Right ventricle myocardium superior (tissue), 1 donor: ENCODE data around the gene SETMAR. TPM values are rescaled to one million over a fixed set of nuclear protein-coding genes. Genes with fewer than 3 reads are reported as not detected.
A peak's percentile ranks its signal among the peaks of the same experiment; 100 is the strongest.
"Not testable (repeated sequence)": the region's sequence is repeated elsewhere in the genome, so short reads cannot be mapped to it uniquely, and the experiment has no call there.

Experiments
- ATAC-seq: fragments of 200-7000 bp; cut with Tn5 transposase; one replicate; pipeline ENCODE4 v1.9.1; 2020; ENCODE audit warnings: mild to moderate bottlenecking; ENCODE audit not compliant: poor library complexity
- DNase-seq: peaks from one replicate; pipeline ENCODE4 v3.0.0-alpha.2; 2020
- intact Hi-C: fragments of 100-400 bp; cut with DNase I; formaldehyde crosslinking; loops from one replicate; pipeline ENCODE4 v1.11.2; 2022
- total RNA-seq: library from RNA; stranded (reverse); fragmentation: NEBNext Ultra II Directional; extraction: Animal tissue kit (Norgen Biotek cat#: 25700); gene quantifications from one replicate; pipeline ENCODE4 v1.2.1, GENCODE V29; 2021
- donor health status: DM: no; HTN: yes; CAD: no; lungs with severe emphysema.

The SETMAR gene
- total RNA-seq, 1 donor from 2014 or later: 15.4 TPM

DNA sequence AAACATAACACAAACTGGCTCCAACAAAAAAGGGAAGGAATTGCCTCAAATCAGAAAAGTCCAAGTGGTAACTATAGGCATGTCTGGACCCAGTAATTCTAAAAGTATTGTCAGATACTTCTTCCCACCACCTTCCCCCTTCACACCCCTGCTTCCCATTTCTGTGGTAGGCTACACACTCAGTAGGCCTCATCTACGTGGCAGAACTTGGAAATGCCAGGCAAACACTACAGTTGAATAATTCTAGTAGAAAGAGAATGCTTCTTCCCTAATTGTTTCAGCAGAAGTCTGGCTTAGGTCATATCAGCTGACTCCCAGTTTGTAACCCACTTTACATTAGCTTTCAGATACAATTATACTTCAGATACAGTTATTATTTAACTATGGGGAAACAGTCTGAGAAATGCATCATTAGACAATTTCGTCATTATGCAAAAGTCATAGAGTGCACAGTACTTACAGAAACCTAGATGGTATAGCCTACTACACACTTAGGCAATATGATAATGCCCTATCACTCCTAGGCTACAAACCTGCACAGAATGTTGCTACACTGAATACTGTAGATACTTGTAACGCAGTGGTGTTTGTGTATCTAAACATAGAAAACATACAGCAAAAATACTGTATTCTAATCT, 6.4 kb downstream of the SETMAR start:
- ATAC-seq: no peak
- no peak for DNase-seq
- intact Hi-C loops: no loop called here

- ATAC-seq: no peak
- intact Hi-C loops: no loop called here
- no peak for DNase-seq
Observed at GRCh38 chr3:4310971-4311370, 7.8 kb downstream of the SETMAR start.

- intact Hi-C loops: no loop called here
- no peak for ATAC-seq
- DNase-seq: no peak
Observed at GRCh38 chr3:4311496-4311895, 8.3 kb downstream of the SETMAR start.

- no peak for ATAC-seq
- no peak for DNase-seq
- intact Hi-C loops: no loop called here
Observed at GRCh38 chr3:4313606-4314293, 10.6 kb downstream of the SETMAR start.

DNA sequence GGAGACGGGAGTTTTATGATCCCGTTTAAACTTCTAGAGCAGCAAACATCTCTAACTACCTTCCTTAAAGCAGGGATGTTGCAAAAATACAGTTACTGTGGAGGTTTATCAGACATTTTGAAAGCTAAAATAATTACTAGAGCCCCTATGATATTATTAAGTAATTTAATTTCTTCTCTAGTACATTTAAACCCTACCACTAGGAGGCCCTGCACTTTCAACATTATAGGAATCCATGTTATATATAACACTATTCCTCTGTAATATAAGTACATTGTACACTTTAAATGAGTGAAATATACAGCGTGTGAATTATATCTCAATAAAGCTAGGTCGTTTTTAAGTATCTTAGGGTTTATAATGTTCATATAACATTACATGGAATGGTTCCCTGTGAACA, 11.5 kb downstream of the SETMAR start:
- no peak for DNase-seq
- ATAC-seq: no peak
- intact Hi-C loops: no loop called here

DNA sequence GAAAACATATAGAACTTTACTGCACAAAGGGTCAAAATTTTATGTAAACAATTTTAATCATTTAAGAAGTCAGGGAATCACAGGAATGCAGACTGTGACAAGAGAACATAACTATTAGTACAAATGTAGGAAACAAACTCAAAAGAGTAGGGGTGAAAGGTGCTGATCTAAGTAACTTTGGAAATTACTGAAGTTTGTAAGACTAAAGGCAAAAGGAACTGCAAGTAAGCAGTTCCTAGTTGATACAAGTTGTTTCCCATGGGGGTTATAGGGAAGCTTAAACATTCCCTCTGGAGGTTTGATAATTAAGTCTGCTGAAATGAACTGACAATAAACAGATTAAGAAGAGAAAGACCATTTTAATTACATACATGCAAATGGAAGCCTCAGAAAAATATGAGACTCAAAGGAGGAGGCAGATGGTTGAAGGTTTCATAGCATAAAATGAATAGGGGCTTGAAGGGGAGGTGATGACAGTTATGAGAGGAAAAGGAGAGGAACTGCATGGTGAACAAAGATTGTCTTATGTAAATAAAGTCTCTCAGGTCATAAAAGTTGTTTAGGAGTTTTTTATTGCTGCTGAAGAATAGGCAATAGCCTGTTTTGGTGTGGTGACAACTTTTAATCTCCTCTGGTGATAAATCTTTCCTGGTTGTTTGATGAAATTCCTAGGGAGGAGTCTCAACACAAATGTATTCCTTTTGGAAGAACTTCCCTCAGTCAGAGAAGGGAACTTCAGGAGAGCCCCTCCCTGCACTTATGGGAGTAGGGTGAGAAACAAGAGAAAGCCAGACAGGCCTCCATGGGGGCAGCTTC, 17.1 kb downstream of the SETMAR start:
- ATAC-seq (no peak), DNase-seq (no peak)
- intact Hi-C loops: no loop called here

DNA sequence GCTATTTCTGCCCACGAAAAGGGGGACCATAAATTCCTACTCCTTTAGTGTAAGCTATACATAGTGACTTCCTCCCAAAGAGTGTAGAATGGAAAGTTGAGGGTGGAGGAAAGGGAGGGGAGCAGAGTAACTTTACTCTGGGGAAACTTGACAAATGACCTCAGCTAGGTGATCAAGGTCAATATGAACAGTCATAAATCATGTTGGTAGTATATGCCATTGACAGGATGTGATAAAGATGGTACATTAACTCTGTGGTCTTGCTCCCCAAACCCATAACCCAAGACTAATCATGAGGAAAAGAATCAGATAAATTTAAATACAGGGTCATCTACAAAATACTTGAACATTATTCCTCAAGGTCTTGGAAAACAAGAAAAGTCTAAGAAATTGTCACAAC, 18.6 kb downstream of the SETMAR start:
- intact Hi-C loops: no loop called here
- ATAC-seq: no peak
- no peak for DNase-seq

DNA sequence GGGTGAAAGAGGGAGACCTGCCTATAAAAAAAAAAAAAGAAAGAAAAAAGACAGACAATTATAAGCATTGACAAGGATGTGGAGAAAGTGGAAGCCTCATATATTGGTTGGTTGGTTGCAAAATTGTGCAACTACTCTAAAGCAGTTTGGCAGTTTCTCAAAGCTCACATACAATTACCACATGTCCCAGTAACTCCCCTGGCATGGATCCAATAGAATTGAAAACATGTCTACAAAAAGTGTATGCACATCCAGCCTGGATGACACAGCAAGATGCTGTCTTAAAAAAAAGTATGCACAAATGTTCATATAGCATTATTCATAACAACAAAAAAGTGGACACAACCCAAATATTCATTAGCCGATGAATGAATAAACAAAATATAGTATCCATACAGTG, 19.5 kb downstream of the SETMAR start:
- peak; percentile 27 for ATAC-seq
- intact Hi-C loops: no loop called here

GRCh38 chr3:4323246-4324027, 20.3 kb downstream of the SETMAR start:
- intact Hi-C loops: no loop called here
- ATAC-seq (no peak), DNase-seq (no peak)

More for the DNA sequence above, 19.5 kb downstream of the SETMAR start:
- DNase-seq: no peak

DNA sequence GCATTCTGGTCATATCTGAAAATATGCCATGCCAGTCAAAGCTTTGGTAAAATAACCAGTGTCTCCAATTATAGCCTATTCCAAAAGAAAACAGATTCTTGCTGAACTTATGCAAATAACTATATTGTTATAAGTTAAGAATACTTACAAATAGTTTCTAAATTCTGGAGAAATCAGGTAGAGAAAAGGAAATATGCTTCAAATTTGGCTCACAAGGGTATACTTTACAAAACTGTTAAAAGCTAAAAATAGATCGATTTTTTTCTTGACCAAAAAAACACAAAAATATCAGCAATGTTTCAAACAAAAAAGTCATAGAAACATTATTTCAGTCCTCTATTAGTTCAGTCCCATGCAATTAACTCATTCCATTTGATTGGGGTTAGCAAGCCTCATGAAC, 23.7 kb downstream of the SETMAR start:
- no peak for ATAC-seq
- intact Hi-C loops: no loop called here
- no peak for DNase-seq

DNA sequence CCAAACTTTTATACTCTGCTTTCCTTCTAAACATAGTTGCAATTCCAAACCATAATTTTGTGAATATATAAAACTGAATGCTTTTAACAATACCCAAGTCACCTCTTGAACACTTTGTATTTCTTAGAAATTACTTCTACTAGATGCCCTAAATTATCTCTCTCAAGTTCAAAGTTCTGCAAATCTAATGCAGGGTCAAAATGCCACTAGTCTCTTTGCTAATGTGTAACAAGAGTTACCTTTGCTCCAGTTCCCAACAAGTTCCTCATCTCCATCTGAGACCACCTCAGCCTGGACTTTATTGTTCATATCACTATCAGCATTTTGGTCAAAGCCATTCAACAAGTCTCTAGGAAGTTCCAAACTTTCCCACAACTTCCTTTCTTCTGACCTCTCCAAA, 26.6 kb downstream of the SETMAR start:
- ATAC-seq, intact Hi-C loops, DNase-seq: not testable (repeated sequence)

- intact Hi-C loops: no loop called here
- ATAC-seq: no peak
- no peak for DNase-seq
Observed at GRCh38 chr3:4332111-4332510, 28.9 kb downstream of the SETMAR start.

DNA sequence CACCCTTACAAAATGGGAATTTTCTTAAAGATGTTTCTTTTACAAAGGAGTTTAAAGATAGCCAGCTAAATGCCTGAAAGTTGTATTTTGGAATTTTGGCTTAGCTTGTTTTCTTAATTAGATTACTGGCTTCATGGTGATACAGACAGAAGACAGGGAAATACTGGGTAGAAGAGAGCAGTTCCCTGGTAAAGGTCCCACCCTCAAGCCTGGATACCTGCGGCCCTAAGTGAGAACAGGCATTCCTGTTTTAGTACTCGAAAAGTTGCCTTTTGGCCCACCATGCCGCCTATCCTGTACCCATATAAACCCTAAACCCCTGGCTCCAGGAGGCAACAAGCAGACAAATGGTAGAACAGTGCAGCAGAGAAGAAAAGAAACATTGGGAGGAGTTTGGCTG, 29.4 kb downstream of the SETMAR start:
- intact Hi-C loops: no loop called here
- ATAC-seq: no peak
- DNase-seq: no peak

DNA sequence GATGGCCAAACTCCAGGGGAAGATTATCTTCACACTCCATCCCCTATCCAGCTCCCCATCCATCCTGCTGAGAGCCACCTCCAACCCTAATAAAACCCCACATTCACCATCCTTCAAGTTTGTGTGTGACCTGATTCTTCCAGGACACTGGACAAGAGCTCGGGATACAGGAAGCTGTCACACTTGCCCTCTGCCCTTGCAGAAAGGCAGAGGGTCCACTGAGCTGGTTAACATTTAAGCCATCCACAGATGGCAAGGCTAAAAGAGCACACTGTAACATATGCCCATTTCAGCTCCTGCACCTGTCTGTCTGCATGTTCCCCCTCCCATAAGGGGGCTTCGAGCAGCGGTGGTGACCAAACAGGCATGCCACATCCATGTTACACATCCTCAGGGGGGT, 29.8 kb downstream of the SETMAR start:
- intact Hi-C loops: no loop called here
- no peak for ATAC-seq
- DNase-seq: no peak

- intact Hi-C loops: no loop called here
Observed at GRCh38 chr3:4334548-4334947, 31.4 kb downstream of the SETMAR start.

GRCh38 chr3:4335840-4336562, 32.8 kb downstream of the SETMAR start:
- no peak for DNase-seq
- intact Hi-C loops: no loop called here
- no peak for ATAC-seq

More at GRCh38 chr3:4334548-4334947, 31.4 kb downstream of the SETMAR start:
- DNase-seq (no peak), ATAC-seq (no peak)

DNA sequence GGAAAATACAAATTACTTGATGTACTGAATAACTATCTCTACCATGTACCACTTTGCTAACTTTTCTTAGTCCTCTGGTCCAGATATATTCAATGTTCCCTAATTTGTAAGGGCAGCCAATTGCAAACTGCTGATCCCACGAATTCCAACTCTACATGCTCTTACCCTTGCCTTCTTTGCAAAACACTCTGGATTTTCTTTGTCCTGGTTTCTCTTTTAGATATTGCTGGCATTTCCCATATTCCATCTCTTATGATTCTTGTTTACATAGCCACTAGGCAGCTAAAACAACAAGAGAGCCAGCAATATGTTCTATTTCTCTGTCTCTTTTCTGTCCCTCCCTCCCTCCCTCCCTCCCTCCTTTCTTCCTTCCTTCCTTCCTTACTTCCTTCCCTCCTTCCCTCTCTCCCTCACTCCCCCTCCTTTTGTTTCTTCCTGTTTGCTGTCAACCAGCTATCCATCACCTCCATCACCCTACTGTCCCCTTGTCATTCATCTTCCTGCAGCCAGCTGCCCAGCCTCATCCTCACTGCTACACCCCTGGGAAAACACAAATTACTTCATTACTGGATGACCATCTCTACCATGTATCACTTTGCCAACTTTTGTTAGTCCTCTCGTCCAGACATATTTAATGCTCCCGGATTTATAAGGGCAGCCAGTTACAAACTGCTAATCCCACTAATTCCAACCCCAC, 33.8 kb downstream of the SETMAR start:
- intact Hi-C loops: no loop called here
- no peak for ATAC-seq
- DNase-seq: no peak

GRCh38 chr3:4338751-4339150, 35.6 kb downstream of the SETMAR start:
- intact Hi-C loops: no loop called here
- ATAC-seq: no peak
- DNase-seq: no peak
